GM19455 (cell line): ENCODE data around the gene NLRP6.
"Not testable (repeated sequence)": the region's sequence is repeated elsewhere in the genome, so short reads cannot be mapped to it uniquely, and the experiment has no call there.

Experiments used
- ATAC-seq: cut with Tn5 transposase; IDR thresholded peaks from one replicate; pipeline ENCODE4 v1.9.1; 2021; ENCODE audit not compliant: unreplicated experiment

The NLRP6 gene

GRCh38 chr11:319121-319887, 41.1 kb downstream of the NLRP6 start:
- ATAC-seq: not testable (repeated sequence)

GRCh38 chr11:319888-320273, 41.7 kb downstream of the NLRP6 start:
- not testable (repeated sequence) for ATAC-seq

- no peak for ATAC-seq
These were observed 45.9 kb downstream of the NLRP6 start for GRCh38 chr11:324156-324555.

- not testable (repeated sequence) for ATAC-seq
These were observed 46.6 kb downstream of the NLRP6 start for GRCh38 chr11:324593-325517.

- no peak for ATAC-seq
These were observed 47.8 kb downstream of the NLRP6 start for GRCh38 chr11:325796-326591.

- ATAC-seq: no peak
These were observed 48.3 kb downstream of the NLRP6 start for GRCh38 chr11:326592-326841.

- ATAC-seq: no peak
These were observed 48.8 kb downstream of the NLRP6 start for GRCh38 chr11:326842-327580.

- no peak for ATAC-seq
These were observed 49.3 kb downstream of the NLRP6 start for GRCh38 chr11:327581-327923.

- no peak for ATAC-seq
These were observed 49.8 kb downstream of the NLRP6 start for GRCh38 chr11:328012-328411.

GRCh38 chr11:328516-329100, 50.4 kb downstream of the NLRP6 start:
- ATAC-seq: not testable (repeated sequence)

GRCh38 chr11:329886-330253, 51.7 kb downstream of the NLRP6 start:
- ATAC-seq: no peak

- ATAC-seq: no peak
These were observed 52.1 kb downstream of the NLRP6 start for GRCh38 chr11:330307-330693.

- no peak for ATAC-seq
These were observed 52.6 kb downstream of the NLRP6 start for GRCh38 chr11:330694-331357.

GRCh38 chr11:331358-332060, 53.3 kb downstream of the NLRP6 start:
- ATAC-seq: no peak

- no peak for ATAC-seq
These were observed 54.7 kb downstream of the NLRP6 start for GRCh38 chr11:332651-333480.

GRCh38 chr11:333616-334263, 55.5 kb downstream of the NLRP6 start:
- ATAC-seq: not testable (repeated sequence)

GRCh38 chr11:334264-334994, 56.2 kb downstream of the NLRP6 start:
- ATAC-seq: no peak
